Measurements from ENCODE around the gene FZR1.
"Not testable (repeated sequence)": the region's sequence is repeated elsewhere in the genome, so short reads cannot be mapped to it uniquely, and the experiment has no call there.

Gene FZR1

GRCh38 chr19:3549816-3550215, 43.7 kb downstream of the FZR1 start:
- DNase-seq = no peak

DNA sequence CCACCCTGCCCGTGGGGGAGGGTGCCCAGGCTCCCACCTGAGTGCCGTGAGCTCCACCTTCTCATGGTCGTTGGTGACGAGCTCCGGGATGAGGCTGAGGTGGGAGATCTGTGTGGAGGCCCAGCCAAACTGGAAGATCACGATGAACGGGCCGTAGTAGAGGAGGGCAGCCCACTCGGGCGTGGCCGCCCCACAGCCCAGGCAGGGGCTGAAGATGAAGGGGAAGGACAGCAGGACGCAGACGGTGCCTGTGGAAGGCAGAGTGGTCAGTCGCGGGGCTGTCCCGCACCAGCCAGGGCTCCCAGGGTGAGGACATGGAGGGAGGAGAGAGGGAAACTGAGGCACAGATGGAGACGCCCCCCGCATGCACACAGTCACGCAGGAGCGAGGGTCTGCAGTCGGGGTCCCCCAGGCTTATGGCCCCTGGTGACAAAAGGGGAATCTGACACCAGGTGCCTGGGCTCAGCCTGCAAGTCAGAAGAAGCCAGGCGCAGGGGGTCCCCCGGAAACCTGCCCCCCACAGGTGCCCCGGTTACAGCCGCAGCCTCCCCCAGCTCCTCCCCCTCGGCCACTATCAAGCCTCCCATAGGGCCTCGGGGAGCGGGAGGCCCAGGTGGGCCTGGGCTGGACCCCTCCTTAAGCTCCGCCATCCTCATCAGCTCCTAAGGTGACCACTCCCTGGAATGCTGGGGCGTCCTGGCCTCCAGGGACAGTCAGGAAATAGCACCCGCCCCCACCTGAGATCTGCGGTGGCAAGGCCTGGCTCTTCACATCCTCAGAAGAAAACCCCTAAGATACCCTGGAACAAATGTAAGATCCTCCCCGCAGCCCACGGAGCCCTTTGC, 45.1 kb downstream of the FZR1 start:
- no peak for DNase-seq

- no peak for DNase-seq
Measured at GRCh38 chr19:3551792-3552095, 45.6 kb downstream of the FZR1 start.

- DNase-seq = no peak
Measured at GRCh38 chr19:3554254-3555083, 48.4 kb downstream of the FZR1 start.

- no peak for DNase-seq
Measured at GRCh38 chr19:3555653-3556422, 49.7 kb downstream of the FZR1 start.

GRCh38 chr19:3556423-3556977, 50.4 kb downstream of the FZR1 start:
- no peak for DNase-seq

DNA sequence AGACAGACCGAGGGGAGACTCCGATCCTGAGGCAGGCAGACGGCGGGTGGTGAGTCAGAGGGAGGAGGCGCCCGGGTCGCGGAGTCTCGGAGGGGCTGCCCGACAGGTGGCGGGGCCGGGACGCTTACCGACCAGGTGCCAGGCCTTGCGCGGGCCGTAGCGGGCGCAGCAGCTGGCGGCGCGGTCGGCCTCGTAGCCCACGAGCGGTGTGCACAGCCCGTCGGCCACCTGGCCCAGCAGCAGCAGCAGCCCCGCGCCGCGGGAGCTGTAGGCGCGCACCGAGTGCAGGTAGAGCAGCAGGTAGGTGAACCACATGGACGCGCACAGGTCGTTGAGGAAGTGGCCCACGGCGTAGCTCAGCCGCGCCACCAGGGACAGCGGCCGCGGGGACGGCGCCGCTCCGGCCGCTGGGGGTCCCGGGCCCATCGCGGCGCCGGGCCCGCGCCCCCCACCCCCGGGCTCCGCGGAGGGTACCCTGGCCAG, 50.9 kb downstream of the FZR1 start:
- peak; percentile 80 for DNase-seq

- peak; percentile 97 for DNase-seq
Measured at GRCh38 chr19:3557461-3558248, 51.5 kb downstream of the FZR1 start, which contains the start of gene MFSD12. TSS of gene MFSD12 (minus strand) at chr19:3557586. CDS start at chr19:3557403, 183 bp downstream.

GRCh38 chr19:3563709-3564524, 57.8 kb downstream of the FZR1 start:
- no peak for DNase-seq

DNA sequence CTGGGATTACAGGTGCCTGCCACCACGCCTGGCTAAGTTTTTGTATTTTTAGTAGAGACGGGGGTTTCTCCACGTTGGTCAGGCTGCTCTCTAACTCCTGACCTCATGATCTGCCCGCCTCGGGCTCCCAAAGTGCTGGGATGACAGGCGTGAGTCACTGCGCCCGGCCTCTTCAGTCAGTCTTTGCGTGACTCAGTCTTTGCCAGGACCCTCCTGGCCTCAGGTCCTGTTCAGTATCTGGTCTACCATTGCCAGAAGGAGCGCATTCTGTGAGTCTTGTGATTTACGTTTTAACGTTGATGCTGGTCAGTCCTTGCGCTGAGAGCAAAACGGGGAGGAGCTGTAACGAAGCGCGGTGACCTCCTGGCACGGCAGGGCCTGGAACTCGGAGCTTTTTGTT, 59.0 kb downstream of the FZR1 start:
- DNase-seq = no peak

DNA sequence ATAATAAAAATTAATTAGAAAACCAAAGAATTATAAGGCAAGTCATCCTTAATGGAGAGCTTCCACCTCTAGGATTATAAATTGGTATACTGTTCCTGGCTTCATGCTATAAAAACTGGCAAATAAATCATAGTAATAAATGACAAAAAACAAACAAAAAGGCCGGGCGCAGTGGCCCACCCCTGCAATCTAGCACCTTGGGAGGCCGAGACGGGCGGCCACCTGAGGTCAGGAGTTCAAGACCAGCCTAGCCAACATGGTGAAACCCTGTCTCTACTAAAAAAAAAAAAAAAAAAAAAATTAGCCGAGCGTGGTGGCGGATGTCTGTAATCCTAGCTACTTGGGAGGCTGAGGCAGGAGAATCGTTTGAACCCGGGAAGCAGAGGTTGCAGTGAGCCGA, 63.9 kb downstream of the FZR1 start:
- DNase-seq = not testable (repeated sequence)

DNA sequence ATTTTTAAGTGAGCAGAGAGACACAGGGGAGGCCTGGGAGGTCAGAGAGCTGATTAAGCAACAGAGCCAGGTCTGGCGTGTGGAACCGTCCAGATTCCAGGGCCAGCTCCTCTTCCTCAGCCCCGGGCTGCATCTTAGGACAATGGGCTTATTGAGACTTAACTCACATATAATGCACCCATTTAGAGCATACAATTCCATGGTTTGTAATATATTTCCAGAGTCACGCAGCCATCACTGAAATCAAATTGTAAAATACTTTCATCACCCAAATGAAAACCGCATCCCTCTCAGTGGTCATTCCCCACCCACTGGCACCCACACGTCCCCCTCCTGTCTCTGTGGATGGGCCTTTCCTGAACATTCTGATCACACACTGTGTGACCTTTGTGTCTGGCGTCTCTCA, 64.5 kb downstream of the FZR1 start:
- DNase-seq = no peak

DNA sequence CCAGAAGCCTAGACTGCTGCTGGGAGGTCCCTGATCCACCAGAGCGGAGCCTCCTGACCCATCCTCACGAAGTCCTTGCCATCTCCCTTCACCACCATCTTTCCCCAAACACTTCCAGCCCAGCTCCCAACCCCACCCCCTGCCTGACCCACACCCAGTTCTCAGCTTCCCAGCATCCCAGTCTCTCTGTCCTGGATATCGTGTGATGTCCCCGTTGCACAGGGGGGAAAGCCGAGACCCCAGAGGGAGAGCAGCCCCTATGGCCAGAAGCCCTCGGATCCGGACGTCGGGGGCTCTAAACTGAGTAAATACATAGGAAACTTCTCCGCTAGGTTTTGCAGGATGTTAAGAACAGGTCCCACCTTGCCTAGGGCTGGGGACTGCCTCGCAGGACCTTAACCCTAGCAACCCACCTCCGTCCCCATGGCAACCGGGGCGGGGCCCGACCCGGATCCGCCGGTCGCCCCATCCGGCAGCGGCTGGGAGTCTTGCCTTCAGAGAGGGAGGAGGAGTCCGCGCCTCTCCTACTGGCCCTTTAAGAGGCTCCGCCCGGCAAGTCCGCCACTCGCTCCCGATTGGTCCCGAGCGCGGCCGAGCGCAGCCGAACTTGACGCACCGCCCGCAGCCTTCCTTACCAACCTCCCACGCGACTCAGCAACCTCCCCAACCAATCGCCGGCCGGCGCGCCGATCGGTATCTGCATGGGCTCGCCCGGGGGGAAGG, 66.2 kb downstream of the FZR1 start:
- DNase-seq = peak; percentile 100

GRCh38 chr19:3572855-3573161, 66.7 kb downstream of the FZR1 start, which contains the start of gene HMG20B:
TSS of gene HMG20B (plus strand) at chr19:3572944. CDS start at chr19:3573310, 366 bp downstream.
- no peak for DNase-seq

GRCh38 chr19:3573162-3573857, 67.2 kb downstream of the FZR1 start:
- no peak for DNase-seq

DNA sequence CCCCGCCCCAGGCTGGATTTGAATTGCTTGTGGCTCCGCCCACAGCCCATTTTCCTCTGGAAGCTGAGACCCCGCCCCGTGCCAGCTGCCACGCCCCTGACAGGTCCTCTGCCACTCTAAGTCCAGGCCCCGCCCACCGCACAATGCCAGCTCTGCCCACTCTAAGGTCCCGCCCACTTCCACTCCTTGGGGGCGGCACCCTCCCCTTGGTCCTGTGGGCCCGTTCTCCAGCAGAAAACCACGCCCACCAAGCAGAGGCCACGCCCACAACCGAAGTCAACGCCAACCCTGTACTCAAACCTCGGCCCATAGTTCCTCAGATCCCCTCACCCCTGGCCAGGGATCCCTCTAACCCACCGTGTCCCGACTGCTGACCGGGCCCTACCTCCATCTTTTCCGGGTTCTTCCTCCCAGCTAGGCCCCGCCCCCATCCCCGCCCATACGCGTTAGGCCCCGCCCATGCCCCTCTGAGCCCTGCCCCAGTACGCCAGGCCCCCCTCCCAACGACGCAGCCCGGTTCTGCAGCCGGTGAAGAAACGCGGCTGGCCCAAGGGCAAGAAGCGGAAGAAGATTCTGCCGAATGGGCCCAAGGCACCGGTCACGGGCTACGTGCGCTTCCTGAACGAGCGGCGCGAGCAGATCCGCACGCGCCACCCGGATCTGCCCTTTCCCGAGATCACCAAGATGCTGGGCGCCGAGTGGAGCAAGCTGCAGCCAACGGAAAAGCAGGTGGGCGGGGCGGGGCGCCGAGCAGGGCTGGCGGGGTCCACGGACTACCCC, 67.9 kb downstream of the FZR1 start:
- DNase-seq = peak; percentile 83

DNA sequence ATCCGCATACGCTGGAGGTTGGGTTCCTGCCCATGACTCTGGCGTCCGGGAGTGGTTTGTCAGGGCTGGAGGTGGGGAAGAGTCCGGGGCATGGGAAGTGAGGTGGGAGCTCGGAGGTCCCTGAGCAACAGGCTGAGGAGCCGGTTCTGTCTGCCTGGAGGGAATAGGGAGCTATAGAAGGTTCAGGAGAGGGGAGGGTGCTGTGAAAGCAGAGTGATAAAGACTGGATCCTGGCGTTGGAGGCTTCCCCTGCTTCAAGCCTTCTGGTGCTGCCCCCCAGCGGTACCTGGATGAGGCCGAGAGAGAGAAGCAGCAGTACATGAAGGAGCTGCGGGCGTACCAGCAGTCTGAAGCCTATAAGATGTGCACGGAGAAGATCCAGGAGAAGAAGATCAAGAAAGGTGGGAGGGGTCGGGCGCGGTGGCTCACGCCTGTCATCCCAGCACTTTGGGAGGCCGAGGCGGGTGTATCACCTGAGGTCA, 69.2 kb downstream of the FZR1 start:
- DNase-seq = no peak

GRCh38 chr19:3575949-3576673, 70.0 kb downstream of the FZR1 start:
- DNase-seq = no peak

Data from activated naive CD4-positive, alpha-beta T cell treated with anti-CD3 and anti-CD28 coated beads, Interleukin-2, amount 50 U/mL, for 16 hours (primary cell).